KMS-11 (cell line): ENCODE results near the gene CCNE1.
"Not testable (repeated sequence)": the region's sequence is repeated elsewhere in the genome, so short reads cannot be mapped to it uniquely, and the experiment has no call there.

ENCODE experiments used
- H2AFZ ChIP-seq: fragments of 200-600 bp; sonication (generic); 2 replicates; pipeline ENCODE4 v1.6.1; 2016; ENCODE audit warnings: antibody characterized with exemption, mixed run types, low read depth
- H3K27ac ChIP-seq: fragments of 200-600 bp; sonication (generic); 2 replicates; pipeline ENCODE4 v1.6.1; 2016; ENCODE audit warnings: mild to moderate bottlenecking, mixed run types
- H3K27me3 ChIP-seq: fragments of 200-600 bp; sonication (generic); 2 replicates; pipeline ENCODE4 v1.6.1; 2017; ENCODE audit warnings: mild to moderate bottlenecking, low read depth, mixed run types, moderate library complexity; ENCODE audit not compliant: insufficient read depth
- H3K36me3 ChIP-seq: fragments of 200-600 bp; sonication (generic); 2 replicates; pipeline ENCODE4 v1.6.1; 2017; ENCODE audit warnings: mild to moderate bottlenecking, mixed run types; ENCODE audit not compliant: insufficient read depth
- H3K4me1 ChIP-seq: fragments of 200-600 bp; sonication (generic); 2 replicates; pipeline ENCODE4 v1.6.1; 2016; ENCODE audit warnings: mild to moderate bottlenecking, low read depth, mixed run types; ENCODE audit not compliant: poor library complexity, severe bottlenecking
- H3K4me2 ChIP-seq: fragments of 200-600 bp; sonication (generic); 2 replicates; pipeline ENCODE4 v1.7.0; 2016; ENCODE audit warnings: mild to moderate bottlenecking, mixed run types
- H3K4me3 ChIP-seq: fragments of 200-600 bp; sonication (generic); IDR thresholded peaks from 2 replicates; pipeline ENCODE4 v1.6.1; 2017; ENCODE audit warnings: low read depth, low read length, mixed read lengths; ENCODE audit not compliant: insufficient read depth
- H3K79me2 ChIP-seq: fragments of 200-600 bp; sonication (generic); 2 replicates; pipeline ENCODE4 v1.6.1; 2016; ENCODE audit warnings: low read depth, mixed run types; ENCODE audit not compliant: insufficient read depth
- H3K9ac ChIP-seq: fragments of 200-600 bp; sonication (generic); 2 replicates; pipeline ENCODE4 v1.6.1; 2016; ENCODE audit warnings: mild to moderate bottlenecking, mixed run types
- H4K20me1 ChIP-seq: fragments of 200-600 bp; sonication (generic); 2 replicates; pipeline ENCODE4 v1.6.1; 2016; ENCODE audit warnings: mild to moderate bottlenecking, mixed run types; ENCODE audit not compliant: insufficient read depth
- TF ChIP-seq, protein P1 (sequence below): fragments of 200-600 bp; sonication (generic); conservative IDR thresholded peaks from 2 replicates; pipeline ENCODE4 v1.6.1; 2017; ENCODE audit warnings: low read depth, mild to moderate bottlenecking, antibody characterized with exemption, low read length, moderate library complexity, mixed read lengths

Gene CCNE1

GRCh38 chr19:29796173-29796573, 15.6 kb upstream of the CCNE1 start:
- no peaks in the 10 kb centered on the region; the same call in 1 of the 2 replicates for H3K27me3 ChIP-seq

DNA sequence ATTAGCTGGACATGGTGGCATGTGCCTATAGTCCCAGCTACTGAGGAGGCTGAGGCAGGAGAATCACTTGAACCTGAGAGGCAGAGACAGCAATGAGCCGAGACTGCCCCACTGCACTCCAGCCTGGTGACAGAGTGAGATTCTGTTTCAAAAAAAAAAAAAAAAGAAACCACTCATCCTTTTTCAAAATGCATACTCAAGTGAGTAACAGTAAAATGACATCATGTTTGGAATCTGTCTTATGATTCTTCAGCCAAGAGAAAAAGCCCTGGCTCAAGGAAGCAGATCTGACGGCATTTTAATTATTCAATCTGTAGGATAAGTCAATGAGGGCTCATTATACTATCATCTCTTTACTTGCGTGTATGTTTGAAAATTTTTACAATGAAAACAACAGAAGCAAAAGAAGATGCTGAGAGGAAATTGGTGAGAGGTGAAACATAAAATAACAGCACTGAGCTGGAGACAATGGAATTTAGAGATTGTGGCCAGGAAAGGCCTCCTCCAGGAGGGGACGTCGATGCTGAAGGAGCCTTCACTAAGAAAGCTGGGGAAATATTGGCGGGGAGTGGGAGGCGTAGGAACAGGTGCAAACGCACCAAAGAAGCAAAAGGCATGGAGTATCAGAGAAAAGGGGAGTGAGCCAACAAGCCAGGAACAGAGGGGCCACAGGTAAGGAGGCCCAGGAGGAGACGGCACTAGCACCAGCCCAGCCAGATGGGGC, 12.9 kb upstream of the CCNE1 start:
- Histone ChIP-seq H3K27me3 (no peaks in the 10 kb centered on the region), H3K4me1 (no peaks in the 10 kb centered on the region), H3K9ac (no peak overlapping the region), H3K27ac (no peak overlapping the region), H3K79me2 (no peaks in the 10 kb centered on the region), H4K20me1 (no peaks in the 10 kb centered on the region), H2AFZ (no peak overlapping the region), H3K4me3 (no peak overlapping the region), H3K4me2 (no peak overlapping the region), H3K36me3 (no peaks in the 10 kb centered on the region)
- TF ChIP-seq, protein P1, sequence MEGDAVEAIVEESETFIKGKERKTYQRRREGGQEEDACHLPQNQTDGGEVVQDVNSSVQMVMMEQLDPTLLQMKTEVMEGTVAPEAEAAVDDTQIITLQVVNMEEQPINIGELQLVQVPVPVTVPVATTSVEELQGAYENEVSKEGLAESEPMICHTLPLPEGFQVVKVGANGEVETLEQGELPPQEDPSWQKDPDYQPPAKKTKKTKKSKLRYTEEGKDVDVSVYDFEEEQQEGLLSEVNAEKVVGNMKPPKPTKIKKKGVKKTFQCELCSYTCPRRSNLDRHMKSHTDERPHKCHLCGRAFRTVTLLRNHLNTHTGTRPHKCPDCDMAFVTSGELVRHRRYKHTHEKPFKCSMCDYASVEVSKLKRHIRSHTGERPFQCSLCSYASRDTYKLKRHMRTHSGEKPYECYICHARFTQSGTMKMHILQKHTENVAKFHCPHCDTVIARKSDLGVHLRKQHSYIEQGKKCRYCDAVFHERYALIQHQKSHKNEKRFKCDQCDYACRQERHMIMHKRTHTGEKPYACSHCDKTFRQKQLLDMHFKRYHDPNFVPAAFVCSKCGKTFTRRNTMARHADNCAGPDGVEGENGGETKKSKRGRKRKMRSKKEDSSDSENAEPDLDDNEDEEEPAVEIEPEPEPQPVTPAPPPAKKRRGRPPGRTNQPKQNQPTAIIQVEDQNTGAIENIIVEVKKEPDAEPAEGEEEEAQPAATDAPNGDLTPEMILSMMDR = no peak

More at GRCh38 chr19:29796173-29796573, 15.6 kb upstream of the CCNE1 start:
- Histone ChIP-seq H3K79me2 (no peaks in the 10 kb centered on the region), H4K20me1 (no peaks in the 10 kb centered on the region), H2AFZ (no peak overlapping the region), H3K36me3 (no peaks in the 10 kb centered on the region), H3K9ac (no peak overlapping the region), H3K27ac (no peak overlapping the region), H3K4me1 (no peaks in the 10 kb centered on the region), H3K4me2 (no peak overlapping the region), H3K4me3 (no peak overlapping the region)
- TF ChIP-seq, protein P1 = no peak

- Histone ChIP-seq H3K79me2 (no peaks in the 10 kb centered on the region), H3K4me2 (no peak overlapping the region), H3K4me1 (no peaks in the 10 kb centered on the region)
Measured at GRCh38 chr19:29800100-29800825, 11.5 kb upstream of the CCNE1 start.

DNA sequence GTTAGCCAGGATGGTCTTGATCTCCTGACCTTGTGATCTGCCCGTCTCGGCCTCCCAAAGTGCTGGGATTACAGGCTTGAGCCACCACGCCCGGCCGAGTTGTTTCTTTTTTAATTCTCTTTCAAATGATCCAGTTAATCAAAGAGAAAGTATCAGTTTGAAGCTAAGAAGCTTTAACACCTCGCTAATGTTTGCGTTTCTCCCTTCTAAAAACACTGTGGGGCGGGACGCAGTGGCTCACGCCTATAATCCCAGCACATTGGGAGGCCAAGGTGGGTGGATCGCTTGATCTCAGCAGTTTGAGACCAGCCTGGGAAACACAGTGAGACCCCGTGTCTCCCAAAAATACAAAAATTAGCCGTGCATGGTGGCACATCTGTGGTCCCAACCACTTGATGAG, 7.8 kb upstream of the CCNE1 start:
- not testable (repeated sequence) for H3K27me3 ChIP-seq, H3K27ac ChIP-seq, H3K4me2 ChIP-seq, H3K79me2 ChIP-seq, H3K9ac ChIP-seq, H3K4me3 ChIP-seq, H4K20me1 ChIP-seq, H3K36me3 ChIP-seq, H2AFZ ChIP-seq, H3K4me1 ChIP-seq

More at GRCh38 chr19:29800100-29800825, 11.5 kb upstream of the CCNE1 start:
- Histone ChIP-seq H4K20me1 (no peaks in the 10 kb centered on the region), H3K27ac (no peak overlapping the region), H3K36me3 (no peaks in the 10 kb centered on the region), H3K9ac (no peak overlapping the region), H3K27me3 (no peaks in the 10 kb centered on the region), H2AFZ (no peak overlapping the region), H3K4me3 (no peak overlapping the region)
- TF ChIP-seq, protein P1 = no peak

DNA sequence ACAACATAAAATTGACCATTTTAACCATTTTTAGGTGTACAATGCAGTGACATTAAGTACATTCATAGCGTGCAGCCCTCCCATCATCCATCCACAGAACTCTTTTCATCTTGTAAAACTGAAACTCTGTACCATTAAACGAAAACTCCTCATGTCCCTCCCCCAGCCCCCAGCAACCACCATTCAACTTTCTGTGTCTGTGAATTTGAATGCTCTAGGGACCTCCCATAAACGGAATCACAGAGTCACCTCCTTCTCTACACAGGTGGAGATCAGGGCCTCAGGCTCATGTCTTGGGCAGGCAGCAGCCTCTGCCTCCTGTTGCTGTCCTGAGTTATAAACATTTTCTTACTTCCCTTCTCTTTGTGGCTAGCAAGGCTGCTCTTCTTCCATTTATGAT, 7.3 kb upstream of the CCNE1 start:
- H3K4me1 ChIP-seq = no peaks in the 10 kb centered on the region
- H2AFZ ChIP-seq = no peak overlapping the region
- H3K79me2 ChIP-seq = no peaks in the 10 kb centered on the region
- H3K36me3 ChIP-seq = no peaks in the 10 kb centered on the region
- no peak overlapping the region for H3K9ac ChIP-seq
- no peak overlapping the region for H3K4me2 ChIP-seq
- no peak overlapping the region for H3K27ac ChIP-seq
- no peaks in the 10 kb centered on the region for H4K20me1 ChIP-seq
- no peak overlapping the region for H3K4me3 ChIP-seq
- TF ChIP-seq, protein P1 = no peak
- no peaks in the 10 kb centered on the region for H3K27me3 ChIP-seq
